K562 (cell line): Measurements from ENCODE around the gene TBC1D5. TPM values are rescaled to one million over a fixed set of nuclear protein-coding genes. Genes with fewer than 3 reads are reported as not detected.

Experiments
- BACH1 ChIP-seq: fragments of 200-800 bp; sonication (Bioruptor generic); IDR thresholded peaks from 2 replicates; pipeline ENCODE4 v1.6.1; 2016; ENCODE audit warnings: missing genetic modification characterization, missing compliant biosample characterization
- EZH2 ChIP-seq: IDR thresholded peaks from 2 replicates; pipeline ENCODE4 v1.6.1; 2012; ENCODE audit warnings: low read depth, mild to moderate bottlenecking, inconsistent platforms, low read length, borderline replicate concordance
- HDAC2 ChIP-seq: fragments of 450-650 bp; IDR thresholded peaks from 2 replicates; pipeline ENCODE4 v1.6.1; 2016; ENCODE audit warnings: mild to moderate bottlenecking
- HES1 ChIP-seq: fragments of 450-650 bp; IDR thresholded peaks from 2 replicates; pipeline ENCODE4 v1.6.1; 2016; ENCODE audit warnings: low read depth, mild to moderate bottlenecking, moderate library complexity
- HLTF ChIP-seq: fragments of 450-650 bp; IDR thresholded peaks from 2 replicates; pipeline ENCODE4 v1.6.1; 2016
- KAT7 ChIP-seq: sonication (generic); formaldehyde crosslinking; IDR thresholded peaks from 2 replicates; pipeline ENCODE4 v1.8.0; 2022; ENCODE audit warnings: missing genetic modification reagents, mild to moderate bottlenecking, borderline replicate concordance
- MTA2 ChIP-seq: fragments of 450-650 bp; IDR thresholded peaks from 2 replicates; pipeline ENCODE4 v1.6.1; 2016; ENCODE audit warnings: low read depth
- RHOXF2B ChIP-seq: fragments of 250-450 bp; sonication (Bioruptor Pico); conservative IDR thresholded peaks from 2 replicates; pipeline ENCODE4 v1.5.1; 2021
- RNF2 ChIP-seq: sonication (generic); IDR thresholded peaks from 2 replicates; pipeline ENCODE4 v1.6.1; 2016
- RUNX1 ChIP-seq: sonication (generic); IDR thresholded peaks from 2 replicates; pipeline ENCODE4 v1.6.1; 2016; ENCODE audit warnings: antibody characterized with exemption, low read depth
- U2AF1 ChIP-seq: fragments of 200-400 bp; formaldehyde crosslinking; optimal IDR thresholded peaks from 2 replicates; pipeline ENCODE3; 2017; ENCODE audit warnings: mild to moderate bottlenecking, low read depth, low read length, moderate library complexity
- USF2 ChIP-seq: sonication (generic); formaldehyde crosslinking; IDR thresholded peaks from 2 replicates; pipeline ENCODE4 v1.5.0; 2020; ENCODE audit warnings: missing genetic modification reagents
- polyA plus RNA-seq, 8 experiments: library from polyadenylated mRNA; depleted of rRNA in 4 of 8; stranded (reverse) in 5 of 8; unstranded in 3 of 8; fragments of >200 nt; fragmentation: Nextera tagmentation in 2 of 8; fragmentation: Illumina TruSeq in 1 of 8; extraction: Ambion mirVana in 2 of 8; extraction: Trizol in 1 of 8; gene quantifications; 2 replicates each; pipeline versions ENCODE4 v1.2.1 to v1.2.3, GENCODE V29; 2011 to 2014; ENCODE audit warnings: inconsistent platforms in 1 of 8, missing spikeins in 1 of 8
- total RNA-seq, 7 experiments: library from RNA; depleted of rRNA in 6 of 7; stranded (reverse); fragments of >200 nt in 6 of 7; fragmentation: Illumina TruSeq in 2 of 7; extraction: Trizol in 2 of 7; gene quantifications; 2 replicates each; pipeline versions ENCODE4 v1.2.1 to v1.2.3, GENCODE V29; 2011 to 2021; ENCODE audit warnings: low replicate concordance in 1 of 7
- TF ChIP-seq, protein P1 (sequence below): fragments of 250-450 bp; sonication (Bioruptor Pico); IDR thresholded peaks from 2 replicates; pipeline ENCODE4 v1.5.0; 2021
- TF ChIP-seq, protein P2 (sequence below): sonication (generic); formaldehyde crosslinking; IDR thresholded peaks from 2 replicates; pipeline ENCODE4 v1.8.0; 2022; ENCODE audit warnings: mild to moderate bottlenecking, missing genetic modification reagents
- TF ChIP-seq, protein P3 (sequence below): sonication (generic); formaldehyde crosslinking; IDR thresholded peaks from 2 replicates; pipeline ENCODE4 v1.9.0; 2022; ENCODE audit warnings: mild to moderate bottlenecking, missing genetic modification reagents

TBC1D5 gene
- total and polyA plus RNA-seq, 9 of the 15 experiments (the other 6 are each of a cell fraction or from before 2014, with no cell fraction given), result 2.9 to 38.1 (median 25.6) TPM

DNA sequence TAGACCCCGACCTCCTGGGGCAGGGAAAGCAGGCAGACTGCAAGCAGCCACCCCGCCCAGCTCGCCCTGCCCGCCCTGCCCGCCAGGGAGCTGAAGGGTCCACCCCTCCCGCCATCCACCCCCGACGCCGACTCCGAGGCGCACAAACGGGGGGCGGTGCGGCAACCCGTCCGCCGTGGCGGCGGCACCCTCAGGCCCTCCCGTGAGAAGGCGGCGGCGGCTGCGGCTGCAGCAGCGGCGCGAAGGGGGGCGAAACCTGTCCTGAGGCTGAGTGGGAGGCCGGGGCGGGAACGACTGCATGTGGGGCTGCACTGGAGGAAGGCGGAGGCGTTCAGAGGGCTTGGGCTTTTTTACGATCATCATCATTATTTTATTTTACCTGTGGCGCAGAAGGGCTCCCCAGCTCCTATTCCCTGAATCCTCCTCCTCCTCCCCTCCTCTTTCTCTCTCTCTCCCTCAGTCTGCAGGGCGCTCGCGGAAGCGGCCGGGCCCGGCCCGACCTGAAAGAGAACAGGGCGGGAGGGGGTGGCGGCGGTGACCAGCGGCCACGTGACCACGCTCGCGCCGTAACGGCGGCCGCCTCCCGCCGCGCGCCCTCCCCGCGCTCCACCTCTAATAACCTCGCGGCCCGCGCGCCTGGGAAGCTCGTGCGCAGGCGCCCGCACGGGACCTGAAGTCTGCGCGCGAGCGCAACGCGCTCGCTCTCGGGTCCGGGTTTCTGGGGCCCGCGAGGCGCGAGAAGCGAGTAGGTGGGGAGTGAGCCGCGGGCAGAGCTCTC lies at the start of gene TBC1D5 (continued):
- TF ChIP-seq USF2 (CRISPR knock-in tag) (peak; percentile 96), RHOXF2B (0 out of 2 replicates have a peak, but pooled peaks have one; percentile 54), U2AF1 (peak; percentile 95), KAT7 (CRISPR knock-in tag) (peak; percentile 93; the same call in 1 of the 2 replicates), HES1 (peak; percentile 99), RNF2 (peak; percentile 27; the same call in 1 of the 2 replicates), EZH2 (no peak), HLTF (peak; percentile 51; the same call in 1 of the 2 replicates), MTA2 (no peak), RUNX1 (no peak), HDAC2 (peak; percentile 53), BACH1 (tag) (no peak)
- TF ChIP-seq, protein P1, sequence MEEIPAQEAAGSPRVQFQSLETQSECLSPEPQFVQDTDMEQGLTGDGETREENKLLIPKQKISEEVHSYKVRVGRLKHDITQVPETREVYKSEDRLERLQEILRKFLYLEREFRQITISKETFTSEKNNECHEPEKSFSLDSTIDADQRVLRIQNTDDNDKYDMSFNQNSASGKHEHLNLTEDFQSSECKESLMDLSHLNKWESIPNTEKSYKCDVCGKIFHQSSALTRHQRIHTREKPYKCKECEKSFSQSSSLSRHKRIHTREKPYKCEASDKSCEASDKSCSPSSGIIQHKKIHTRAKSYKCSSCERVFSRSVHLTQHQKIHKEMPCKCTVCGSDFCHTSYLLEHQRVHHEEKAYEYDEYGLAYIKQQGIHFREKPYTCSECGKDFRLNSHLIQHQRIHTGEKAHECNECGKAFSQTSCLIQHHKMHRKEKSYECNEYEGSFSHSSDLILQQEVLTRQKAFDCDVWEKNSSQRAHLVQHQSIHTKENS, result no peak
- TF ChIP-seq, protein P2, sequence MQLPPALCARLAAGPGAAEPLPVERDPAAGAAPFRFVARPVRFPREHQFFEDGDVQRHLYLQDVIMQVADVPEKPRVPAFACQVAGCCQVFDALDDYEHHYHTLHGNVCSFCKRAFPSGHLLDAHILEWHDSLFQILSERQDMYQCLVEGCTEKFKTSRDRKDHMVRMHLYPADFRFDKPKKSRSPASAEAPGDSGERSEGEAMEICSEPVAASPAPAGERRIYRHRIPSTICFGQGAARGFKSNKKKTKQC (CRISPR knock-in tag), result peak; percentile 83
- TF ChIP-seq, protein P3, sequence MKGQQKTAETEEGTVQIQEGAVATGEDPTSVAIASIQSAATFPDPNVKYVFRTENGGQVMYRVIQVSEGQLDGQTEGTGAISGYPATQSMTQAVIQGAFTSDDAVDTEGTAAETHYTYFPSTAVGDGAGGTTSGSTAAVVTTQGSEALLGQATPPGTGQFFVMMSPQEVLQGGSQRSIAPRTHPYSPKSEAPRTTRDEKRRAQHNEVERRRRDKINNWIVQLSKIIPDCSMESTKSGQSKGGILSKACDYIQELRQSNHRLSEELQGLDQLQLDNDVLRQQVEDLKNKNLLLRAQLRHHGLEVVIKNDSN (CRISPR knock-in tag), result peak; percentile 97
